HG02759 (cell line): Measurements from ENCODE around the gene ENOX1.

ENCODE experiments used
- ATAC-seq: cut with Tn5 transposase; IDR thresholded peaks from one replicate; pipeline ENCODE4 v1.9.1; 2021; ENCODE audit warnings: mild to moderate bottlenecking, moderate library complexity; ENCODE audit not compliant: unreplicated experiment

ENOX1 gene

GRCh38 chr13:43676320-43676719 is 110.5 kb downstream of the ENOX1 start:
- peak; percentile 98 for ATAC-seq

DNA sequence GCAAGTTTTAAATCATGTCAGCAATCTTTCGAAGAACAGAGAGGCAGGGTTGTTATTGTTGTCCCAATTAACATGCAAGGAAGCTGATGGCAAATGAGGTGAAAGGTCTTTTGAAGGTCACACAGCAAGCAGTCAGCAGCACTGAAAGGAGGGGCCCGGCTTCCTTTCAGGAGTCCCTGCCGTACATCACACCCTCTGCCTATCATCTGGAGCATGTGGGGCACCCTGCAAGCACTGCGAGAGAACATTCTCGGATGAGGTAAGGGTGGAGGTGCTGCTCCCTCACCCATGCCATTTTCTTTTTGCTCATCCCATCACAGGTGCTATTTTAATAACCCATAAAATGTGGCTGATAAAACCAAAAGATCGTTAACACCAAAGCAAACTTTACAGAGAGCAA is 111.2 kb downstream of the ENOX1 start:
- ATAC-seq, result no peak

DNA sequence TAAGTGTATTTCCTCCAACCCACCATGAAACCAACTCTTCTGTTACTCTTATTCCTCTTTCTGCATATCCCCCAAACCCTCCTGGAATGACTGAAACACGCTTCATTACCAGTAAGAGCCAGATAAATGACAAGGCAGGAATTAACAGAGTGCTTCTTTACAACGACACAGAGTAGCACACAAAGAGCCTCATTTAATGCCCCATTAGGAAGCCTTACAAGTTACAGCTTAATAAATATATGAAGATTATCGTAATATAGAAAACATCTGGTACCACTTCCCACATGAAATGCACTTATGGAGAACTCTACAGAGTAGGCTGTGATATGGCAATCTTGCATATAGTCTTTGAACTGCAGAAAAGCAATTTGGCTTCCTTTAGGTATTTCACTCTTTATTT is 116.8 kb downstream of the ENOX1 start:
- no peak for ATAC-seq

GRCh38 chr13:43669101-43669500 is 117.7 kb downstream of the ENOX1 start:
- ATAC-seq, result no peak

GRCh38 chr13:43666403-43666802 is 120.4 kb downstream of the ENOX1 start:
- ATAC-seq, result no peak

DNA sequence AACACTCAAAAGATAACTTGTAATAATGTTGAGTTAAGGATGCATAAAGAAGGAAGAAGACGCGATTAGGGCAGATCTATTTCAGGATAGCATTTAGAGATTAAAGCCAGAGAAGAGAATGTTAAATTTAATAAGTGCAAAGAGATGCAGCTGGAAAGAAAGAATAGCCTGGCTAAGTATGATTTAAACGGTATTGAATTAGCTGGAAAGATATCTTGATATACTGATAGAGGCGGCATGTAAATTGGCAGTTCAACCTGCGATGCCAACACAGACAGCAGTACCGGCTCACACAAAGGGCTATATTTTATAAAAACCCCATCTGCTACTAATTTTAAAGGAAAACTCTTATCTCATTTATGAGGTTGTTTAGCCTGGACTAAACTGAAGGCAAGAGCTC is 121.4 kb downstream of the ENOX1 start:
- ATAC-seq, result no peak

DNA sequence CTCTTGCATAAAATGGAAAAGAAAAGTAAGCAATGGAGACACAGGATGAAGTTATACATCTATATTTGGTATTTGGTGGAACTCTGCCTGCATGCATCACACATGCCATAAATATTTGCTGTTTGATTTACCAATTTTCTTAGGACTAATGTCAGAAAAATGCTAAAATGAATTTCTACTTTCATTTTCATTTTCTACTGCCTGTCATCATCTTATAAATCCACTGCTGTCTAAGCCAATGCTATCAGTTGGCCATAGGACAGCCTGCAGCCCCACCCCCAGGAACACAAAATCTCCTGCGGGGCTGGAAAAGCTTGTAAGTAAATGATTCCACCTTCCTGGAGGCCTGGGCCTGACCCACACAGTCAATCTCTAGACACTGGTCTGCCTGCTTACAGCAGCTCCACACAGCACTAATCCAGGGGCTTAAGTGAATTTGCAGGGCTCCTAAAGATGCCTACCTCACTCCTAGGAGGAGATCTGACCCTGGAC is 122.0 kb downstream of the ENOX1 start:
- no peak for ATAC-seq

- no peak for ATAC-seq
Measured at GRCh38 chr13:43663474-43664090, 123.2 kb downstream of the ENOX1 start.

DNA sequence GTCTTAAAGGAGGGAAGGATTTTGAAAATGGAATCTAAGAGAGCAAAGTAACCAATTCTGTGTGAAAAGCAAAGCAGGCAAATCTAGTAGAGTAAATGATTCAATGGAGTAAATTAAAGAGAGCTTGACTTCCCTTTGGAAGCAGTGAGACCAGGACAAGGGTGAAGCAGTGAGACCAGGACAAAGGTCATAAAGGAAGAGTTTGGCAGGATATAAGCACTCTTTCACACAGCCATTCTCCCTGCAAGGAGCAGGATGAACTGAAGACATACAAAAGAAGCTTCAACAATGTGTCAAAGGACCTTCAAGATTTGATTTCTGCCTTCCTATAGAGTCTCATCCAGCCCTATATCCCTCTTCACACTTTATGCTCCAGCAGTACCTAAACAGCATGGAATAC is 123.8 kb downstream of the ENOX1 start:
- no peak for ATAC-seq

- ATAC-seq, result no peak
Measured at GRCh38 chr13:43661161-43661830, 125.5 kb downstream of the ENOX1 start.

- no peak for ATAC-seq
Measured at GRCh38 chr13:43657485-43657884, 129.3 kb downstream of the ENOX1 start.

DNA sequence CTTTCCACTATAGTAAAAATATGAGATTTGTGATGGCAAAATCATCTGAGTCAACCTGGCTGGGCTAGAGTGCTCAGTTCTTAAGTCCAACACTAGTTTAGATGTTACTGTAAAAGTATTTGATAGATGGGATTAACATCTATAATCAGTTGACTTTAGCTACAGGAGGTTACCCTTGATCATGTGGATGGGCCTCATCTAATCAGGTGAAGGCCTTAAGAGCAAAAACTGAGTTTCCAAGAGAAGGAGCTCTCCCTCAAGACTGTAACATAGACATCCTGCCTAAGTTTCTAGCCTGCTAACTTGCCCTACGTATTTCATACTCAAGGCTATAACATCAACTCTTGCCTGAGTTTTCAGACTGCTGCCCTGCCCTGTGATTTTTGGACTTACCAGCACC is 132.8 kb downstream of the ENOX1 start:
- no peak for ATAC-seq

GRCh38 chr13:43653395-43653794 is 133.4 kb downstream of the ENOX1 start:
- ATAC-seq, result no peak

DNA sequence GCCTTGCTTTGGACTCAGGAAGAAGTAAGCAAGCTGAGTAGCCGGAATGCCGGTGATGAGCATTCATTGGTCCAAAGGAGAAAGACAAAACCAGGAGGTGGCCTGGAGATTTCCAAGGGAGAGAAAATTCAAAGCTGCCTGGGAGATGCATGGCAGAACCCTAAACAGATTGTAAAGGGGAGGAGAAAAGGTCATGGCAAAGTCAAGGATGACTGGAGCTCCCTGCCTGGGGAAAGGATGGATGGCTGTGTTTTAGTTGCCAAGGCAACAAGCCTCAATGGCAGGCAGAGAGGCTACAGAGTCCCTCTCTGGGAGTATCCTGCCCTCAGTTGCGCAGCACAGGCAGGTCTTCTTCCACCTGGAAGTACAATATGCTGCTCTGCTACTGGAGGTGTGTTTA is 134.0 kb downstream of the ENOX1 start:
- no peak for ATAC-seq

- no peak for ATAC-seq
Measured at GRCh38 chr13:43650882-43651281, 135.9 kb downstream of the ENOX1 start.

GRCh38 chr13:43648733-43649132 is 138.0 kb downstream of the ENOX1 start:
- no peak for ATAC-seq

DNA sequence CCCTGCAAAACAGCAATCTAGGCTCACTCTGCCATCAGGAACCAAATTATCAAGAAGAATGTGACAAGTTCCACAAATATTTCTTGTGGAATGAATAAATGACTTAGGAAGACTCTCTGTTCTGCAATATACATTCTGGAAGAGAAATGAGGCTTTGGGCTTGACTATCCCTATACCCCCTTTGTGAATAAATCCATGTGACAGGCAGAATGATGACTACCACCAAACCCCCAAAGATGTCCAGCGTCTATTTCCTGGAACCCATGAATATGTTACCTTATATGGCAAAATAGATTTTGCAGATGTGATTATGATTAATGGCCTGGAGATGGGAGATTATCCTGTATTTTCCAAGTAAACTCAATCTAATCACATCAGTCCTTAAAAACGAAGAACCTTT is 139.3 kb downstream of the ENOX1 start:
- ATAC-seq, result no peak

DNA sequence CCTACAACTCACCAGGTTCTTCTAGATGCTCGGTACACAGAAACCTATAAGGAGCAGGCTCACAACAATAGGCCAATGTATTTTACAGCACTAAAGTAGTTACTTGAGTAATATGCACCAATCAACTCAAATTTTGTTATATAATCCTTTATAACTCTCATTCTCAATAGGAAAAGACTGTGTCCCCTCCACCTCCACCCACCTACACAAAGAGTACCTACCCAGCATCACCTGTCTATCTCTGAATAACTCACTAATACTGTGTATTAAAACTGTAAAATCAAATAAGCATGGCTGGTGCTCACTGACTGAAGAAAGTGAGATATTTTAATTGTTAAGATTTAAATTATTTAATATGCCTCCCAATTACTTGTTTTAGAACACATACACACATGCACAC is 146.3 kb downstream of the ENOX1 start:
- no peak for ATAC-seq

DNA sequence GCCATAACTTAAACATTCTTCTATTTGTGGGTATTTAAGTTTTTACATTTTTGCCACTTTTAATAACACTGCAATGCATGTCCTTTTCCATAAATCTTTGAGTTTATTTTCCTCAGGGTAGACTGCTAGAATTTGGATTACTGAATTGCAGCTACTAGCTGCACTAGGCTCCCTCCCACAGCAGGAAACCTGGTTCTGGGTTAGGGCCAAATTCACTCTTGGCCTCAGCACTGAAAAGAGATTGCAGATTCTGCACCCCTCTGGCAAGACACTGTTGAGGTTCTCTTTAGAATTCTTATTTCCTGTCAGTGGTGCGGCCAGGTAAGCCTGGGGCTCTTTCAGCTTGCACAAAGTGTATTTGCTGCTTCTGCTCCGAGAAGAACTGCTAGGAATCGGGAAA is 155.7 kb downstream of the ENOX1 start:
- no peak for ATAC-seq

- no peak for ATAC-seq
Measured at GRCh38 chr13:43629691-43630480, 156.9 kb downstream of the ENOX1 start.

GRCh38 chr13:43626994-43627393 is 159.8 kb downstream of the ENOX1 start:
- no peak for ATAC-seq

GRCh38 chr13:43614063-43614462 is 172.7 kb downstream of the ENOX1 start:
- ATAC-seq, result no peak
